ENCODE data around the gene ARFGAP3.

DNA sequence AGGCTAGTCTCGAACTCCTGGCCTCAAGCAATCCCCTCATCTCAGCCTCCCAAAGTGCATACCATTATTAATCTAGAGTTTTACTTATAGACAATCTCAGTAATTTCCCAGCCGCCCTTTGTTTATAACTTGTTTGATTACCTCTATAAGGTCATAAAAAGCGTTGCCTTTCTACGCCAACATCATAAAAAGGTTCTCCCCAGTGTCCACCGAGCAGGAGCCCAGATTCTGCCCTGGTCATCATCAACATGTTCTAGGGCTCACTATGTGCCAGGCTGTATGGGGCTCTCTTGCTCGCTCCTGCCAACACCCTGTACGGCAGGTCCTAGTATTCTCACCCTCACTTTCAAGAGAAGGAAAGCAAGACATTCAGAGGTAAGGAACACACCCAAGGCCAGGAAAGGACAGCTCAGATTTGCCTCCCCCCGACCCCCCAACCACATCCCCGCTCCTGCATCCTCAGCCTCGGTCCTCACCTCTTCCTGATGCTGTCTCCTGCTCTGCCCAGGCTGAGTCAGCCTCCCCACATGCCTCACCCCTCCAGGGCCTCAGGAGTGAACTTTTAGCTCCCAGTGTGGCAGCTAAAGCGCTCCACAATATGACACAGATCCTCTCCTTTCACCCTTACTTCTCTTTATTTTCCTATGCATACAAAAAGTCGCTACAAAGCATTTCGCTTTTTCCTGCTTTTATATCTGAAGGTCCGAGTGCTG is 14.3 kb downstream of the ARFGAP3 start:
- TF ChIP-seq ZNF396 (CRISPR knock-in tag; IDR thresholded peaks at IDR 0.05; ENCODE audit: borderline replicate concordance) (no peak), JAZF1 (CRISPR knock-in tag; IDR thresholded peaks at IDR 0.05) (no peak), NR2C2 (CRISPR knock-in tag; IDR thresholded peaks at IDR 0.05) (no peak), ZNF263 (CRISPR knock-in tag; IDR thresholded peaks at IDR 0.05; ENCODE audit: low read depth) (no peak), ELF4 (CRISPR knock-in tag; IDR thresholded peaks at IDR 0.05; ENCODE audit: low read depth) (no peak), CBFB (CRISPR knock-in tag; IDR thresholded peaks at IDR 0.05; ENCODE audit: low read depth) (no peak), TEAD4 (CRISPR knock-in tag; IDR thresholded peaks at IDR 0.05) (no peak), ZNF317 (CRISPR knock-in tag; IDR thresholded peaks at IDR 0.05; ENCODE audit: borderline replicate concordance, low read depth) (no peak), NR1H2 (CRISPR knock-in tag; IDR thresholded peaks at IDR 0.05) (no peak), ATF2 (CRISPR knock-in tag; IDR thresholded peaks at IDR 0.05; ENCODE audit: borderline replicate concordance, low read depth) (no peak)
- TF ChIP-seq, protein P1, sequence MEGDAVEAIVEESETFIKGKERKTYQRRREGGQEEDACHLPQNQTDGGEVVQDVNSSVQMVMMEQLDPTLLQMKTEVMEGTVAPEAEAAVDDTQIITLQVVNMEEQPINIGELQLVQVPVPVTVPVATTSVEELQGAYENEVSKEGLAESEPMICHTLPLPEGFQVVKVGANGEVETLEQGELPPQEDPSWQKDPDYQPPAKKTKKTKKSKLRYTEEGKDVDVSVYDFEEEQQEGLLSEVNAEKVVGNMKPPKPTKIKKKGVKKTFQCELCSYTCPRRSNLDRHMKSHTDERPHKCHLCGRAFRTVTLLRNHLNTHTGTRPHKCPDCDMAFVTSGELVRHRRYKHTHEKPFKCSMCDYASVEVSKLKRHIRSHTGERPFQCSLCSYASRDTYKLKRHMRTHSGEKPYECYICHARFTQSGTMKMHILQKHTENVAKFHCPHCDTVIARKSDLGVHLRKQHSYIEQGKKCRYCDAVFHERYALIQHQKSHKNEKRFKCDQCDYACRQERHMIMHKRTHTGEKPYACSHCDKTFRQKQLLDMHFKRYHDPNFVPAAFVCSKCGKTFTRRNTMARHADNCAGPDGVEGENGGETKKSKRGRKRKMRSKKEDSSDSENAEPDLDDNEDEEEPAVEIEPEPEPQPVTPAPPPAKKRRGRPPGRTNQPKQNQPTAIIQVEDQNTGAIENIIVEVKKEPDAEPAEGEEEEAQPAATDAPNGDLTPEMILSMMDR (IDR thresholded peaks at IDR 0.05): no peak

Data from WTC11 (cell line).